Large intestine (tissue), 3 donors: ENCODE results near the gene CACHD1. TPM values are rescaled to one million over a fixed set of nuclear protein-coding genes. Genes with fewer than 3 reads are reported as not detected.

Source experiments
- DNase-seq, 2 donors: peaks; one replicate each; pipeline versions ENCODE4 v3.0.0 to v3.0.0-alpha.2; 2013
- H3K27ac ChIP-seq: one replicate; pipeline ENCODE4 v1.5.1; 2013; ENCODE audit warnings: low read length
- H3K27me3 ChIP-seq: 2 replicates; pipeline ENCODE4 v1.6.1; 2013; ENCODE audit warnings: low read length; ENCODE audit not compliant: control insufficient read depth, insufficient read depth
- H3K36me3 ChIP-seq: 2 replicates; pipeline ENCODE4 v1.6.1; 2013; ENCODE audit warnings: low read length; ENCODE audit not compliant: control insufficient read depth, insufficient read depth
- H3K4me1 ChIP-seq: one replicate; pipeline ENCODE4 v1.6.1; 2013; ENCODE audit warnings: low read length; ENCODE audit not compliant: control insufficient read depth, insufficient read depth
- H3K4me3 ChIP-seq: one replicate; pipeline ENCODE4 v1.5.1; 2013; ENCODE audit warnings: low read length
- H3K9me3 ChIP-seq: one replicate; pipeline ENCODE4 v1.6.1; 2013; ENCODE audit warnings: mild to moderate bottlenecking, low read depth, low read length, moderate library complexity; ENCODE audit not compliant: control insufficient read depth
- WGBS: methylation state at CpG from one replicate; pipeline ENCODE4 v1.1.5; 2013; ENCODE audit warnings: low lambda C conversion rate; ENCODE audit not compliant: insufficient coverage; 5-methylcytosine and 5-hydroxymethylcytosine counted together
- polyA plus RNA-seq: library from polyadenylated mRNA; unstranded; fragments of 120-200 nt; gene quantifications from one replicate; pipeline ENCODE4 v1.2.1, GENCODE V29; 2013

The CACHD1 gene
- polyA plus RNA-seq, 1 donor: 9.6 TPM

- no peak for DNase-seq
- WGBS: 35% methylated on average over 8 of the region's 9 CpGs
- H3K4me3 ChIP-seq: peak overlapping the region; percentile 60
- no peaks in the 10 kb centered on the region for H3K36me3 ChIP-seq
- peaks cover 35% of the 10 kb centered on the region for H3K4me1 ChIP-seq
- no peak overlapping the region for H3K27ac ChIP-seq
- H3K9me3 ChIP-seq: no peaks in the 10 kb centered on the region
- H3K27me3 ChIP-seq: peaks cover 3% of the 10 kb centered on the region
These were observed 2.1 kb downstream of the CACHD1 start for GRCh38 chr1:64472040-64472376.

- no peak for DNase-seq
- Histone ChIP-seq H3K27ac (no peak overlapping the region), H3K36me3 (no peaks in the 10 kb centered on the region), H3K4me1 (peaks cover 38% of the 10 kb centered on the region), H3K9me3 (no peaks in the 10 kb centered on the region), H3K27me3 (no peaks in the 10 kb centered on the region), H3K4me3 (no peak overlapping the region)
- 100% methylated on average over 1 of the region's 5 CpGs for WGBS
These were observed 2.9 kb downstream of the CACHD1 start for GRCh38 chr1:64472805-64473204.

GRCh38 chr1:64473367-64473766 is 3.4 kb downstream of the CACHD1 start:
- peaks cover 38% of the 10 kb centered on the region for H3K4me1 ChIP-seq
- no peak for DNase-seq
- no peaks in the 10 kb centered on the region for H3K27me3 ChIP-seq
- H3K27ac ChIP-seq: no peak overlapping the region
- no CpG with 5 or more reads among the region's 1 CpG for WGBS
- no peak overlapping the region for H3K4me3 ChIP-seq
- no peaks in the 10 kb centered on the region for H3K9me3 ChIP-seq
- no peaks in the 10 kb centered on the region for H3K36me3 ChIP-seq

- no peak for DNase-seq
- Histone ChIP-seq H3K27ac (peak overlapping the region; percentile 53), H3K36me3 (no peaks in the 10 kb centered on the region), H3K27me3 (no peaks in the 10 kb centered on the region), H3K9me3 (no peaks in the 10 kb centered on the region), H3K4me3 (no peak overlapping the region), H3K4me1 (peaks cover 35% of the 10 kb centered on the region)
- no CpG with 5 or more reads among the region's 2 CpGs for WGBS
These were observed 4.2 kb downstream of the CACHD1 start for GRCh38 chr1:64474133-64474532.

- DNase-seq: peak in 1 of 2 donors; percentile 55
- H3K36me3 ChIP-seq: no peaks in the 10 kb centered on the region
- H3K27ac ChIP-seq: peak overlapping the region; percentile 53
- H3K4me3 ChIP-seq: no peak overlapping the region
- H3K27me3 ChIP-seq: no peaks in the 10 kb centered on the region
- no peaks in the 10 kb centered on the region for H3K9me3 ChIP-seq
- H3K4me1 ChIP-seq: peaks cover 30% of the 10 kb centered on the region
- WGBS: 0% methylated on average over 1 of the region's 2 CpGs
These were observed 4.9 kb downstream of the CACHD1 start for GRCh38 chr1:64474665-64475439.

- DNase-seq: peak in 1 of 2 donors; percentile 59
- H3K36me3 ChIP-seq: no peaks in the 10 kb centered on the region
- peak overlapping the region; percentile 30 for H3K27ac ChIP-seq
- no peaks in the 10 kb centered on the region for H3K9me3 ChIP-seq
- H3K4me3 ChIP-seq: no peak overlapping the region
- no peaks in the 10 kb centered on the region for H3K27me3 ChIP-seq
- H3K4me1 ChIP-seq: peaks cover 38% of the 10 kb centered on the region
- WGBS: 100% methylated on average over 1 of the region's 4 CpGs
These were observed 6.5 kb downstream of the CACHD1 start for GRCh38 chr1:64476251-64476952.

GRCh38 chr1:64478594-64479470 is 8.9 kb downstream of the CACHD1 start:
- Histone ChIP-seq H3K4me3 (no peak overlapping the region), H3K4me1 (peaks cover 56% of the 10 kb centered on the region), H3K36me3 (no peaks in the 10 kb centered on the region), H3K9me3 (no peaks in the 10 kb centered on the region), H3K27ac (no peak overlapping the region), H3K27me3 (no peaks in the 10 kb centered on the region)
- DNase-seq: no peak
- WGBS: no CpG with 5 or more reads among the region's 3 CpGs

GRCh38 chr1:64479874-64480273 is 9.9 kb downstream of the CACHD1 start:
- no peaks in the 10 kb centered on the region for H3K9me3 ChIP-seq
- no peak overlapping the region for H3K4me3 ChIP-seq
- DNase-seq: no peak
- H3K4me1 ChIP-seq: peaks cover 54% of the 10 kb centered on the region
- H3K27me3 ChIP-seq: no peaks in the 10 kb centered on the region
- WGBS: 89% methylated on average over 1 of the region's 1 CpG
- no peaks in the 10 kb centered on the region for H3K36me3 ChIP-seq
- no peak overlapping the region for H3K27ac ChIP-seq

- H3K27me3 ChIP-seq: no peaks in the 10 kb centered on the region
- no peaks in the 10 kb centered on the region for H3K9me3 ChIP-seq
- H3K4me1 ChIP-seq: peaks cover 43% of the 10 kb centered on the region
- WGBS: 33% methylated on average over 1 of the region's 4 CpGs
- H3K36me3 ChIP-seq: no peaks in the 10 kb centered on the region
- peak overlapping the region; percentile 79 for H3K27ac ChIP-seq
- peak; percentile 44 to 72 for DNase-seq
- no peak overlapping the region for H3K4me3 ChIP-seq
These were observed 11.3 kb downstream of the CACHD1 start for GRCh38 chr1:64480999-64481772.

- no peaks in the 10 kb centered on the region for H3K36me3 ChIP-seq
- peaks cover 34% of the 10 kb centered on the region for H3K4me1 ChIP-seq
- WGBS: 70% methylated on average over 2 of the region's 3 CpGs
- no peaks in the 10 kb centered on the region for H3K9me3 ChIP-seq
- peak overlapping the region; percentile 79 for H3K27ac ChIP-seq
- no peak for DNase-seq
- no peak overlapping the region for H3K4me3 ChIP-seq
- no peaks in the 10 kb centered on the region for H3K27me3 ChIP-seq
These were observed 12.2 kb downstream of the CACHD1 start for GRCh38 chr1:64482128-64482527.
